ENCODE data around the gene MPHOSPH9.
A peak's percentile ranks its signal among the peaks of the same experiment; 100 is the strongest.
"Not testable (repeated sequence)": the region's sequence is repeated elsewhere in the genome, so short reads cannot be mapped to it uniquely, and the experiment has no call there.

The MPHOSPH9 gene

DNA sequence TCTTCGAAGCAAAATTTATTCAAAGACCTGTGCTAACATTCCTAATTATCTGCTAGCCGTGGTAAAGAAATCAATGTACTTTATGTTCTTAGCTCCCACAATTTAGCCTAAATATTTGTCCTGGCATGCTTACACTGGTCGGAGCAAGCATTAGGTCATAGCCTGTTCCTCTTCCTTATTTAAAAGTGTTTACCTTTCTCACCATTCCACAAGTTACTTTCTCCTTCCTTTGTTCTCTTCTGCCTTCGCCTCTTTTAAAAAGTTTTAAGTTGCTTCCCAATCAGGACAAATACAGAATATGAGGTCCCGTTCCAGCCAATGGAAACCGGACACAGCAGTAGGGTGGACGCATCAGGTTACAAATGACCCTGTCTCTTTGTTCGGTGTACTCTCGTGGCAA lies 27.1 kb upstream of the MPHOSPH9 start:
- DNase-seq = peak; percentile 14

- peak; percentile 13 for DNase-seq
Observed at GRCh38 chr12:123258593-123258992, 25.7 kb upstream of the MPHOSPH9 start.

DNA sequence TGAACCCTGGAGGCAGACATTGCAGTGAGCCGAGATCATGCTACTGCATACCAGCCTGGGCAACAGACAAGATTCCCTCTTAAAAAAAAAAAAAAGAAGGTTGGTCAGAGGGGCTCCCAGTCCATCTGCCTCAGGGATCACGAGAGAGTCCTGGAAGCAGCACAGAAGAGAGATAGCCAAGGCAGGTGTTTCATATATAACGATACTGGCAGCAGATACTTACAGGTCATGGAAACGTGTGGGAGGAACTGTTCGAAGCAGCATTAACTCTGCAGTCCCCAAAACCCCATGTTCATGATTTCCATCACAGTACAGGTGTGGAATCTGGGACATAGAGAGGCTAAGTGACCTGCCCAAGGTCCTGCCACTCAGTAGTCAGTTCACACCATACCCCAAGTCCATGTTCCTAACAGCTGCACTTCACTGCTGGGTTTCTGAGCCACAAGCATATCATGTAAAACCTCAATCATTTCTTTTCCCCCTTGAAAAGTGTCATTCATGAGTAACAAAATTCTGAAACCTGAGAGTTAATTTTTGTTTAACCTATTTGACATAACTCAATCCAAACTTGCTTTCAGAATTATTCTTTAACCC lies 22.0 kb upstream of the MPHOSPH9 start:
- DNase-seq = no peak

GRCh38 chr12:123253641-123254459 lies 20.9 kb upstream of the MPHOSPH9 start:
- no peak for DNase-seq

DNA sequence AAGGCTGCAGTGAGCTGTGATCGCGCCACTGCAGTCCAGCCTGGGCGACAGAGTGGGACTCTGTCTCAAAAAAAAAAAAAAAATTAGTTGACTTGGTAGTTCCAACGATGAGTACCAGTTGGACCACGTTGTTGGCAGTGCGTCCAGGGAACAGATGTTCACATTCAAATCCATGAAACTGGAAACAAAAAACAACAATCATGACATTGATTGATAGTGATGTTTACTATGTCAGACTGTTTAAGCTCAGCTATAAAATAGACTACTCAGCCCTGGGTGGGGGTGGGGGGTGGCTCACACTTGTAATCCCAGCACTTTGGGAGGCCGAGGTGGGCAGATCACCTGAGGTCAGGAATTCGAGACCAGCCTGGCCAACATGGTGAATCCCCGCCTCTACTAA lies 19.4 kb upstream of the MPHOSPH9 start:
- not testable (repeated sequence) for DNase-seq

GRCh38 chr12:123251403-123252076 lies 18.6 kb upstream of the MPHOSPH9 start:
- no peak for DNase-seq

DNA sequence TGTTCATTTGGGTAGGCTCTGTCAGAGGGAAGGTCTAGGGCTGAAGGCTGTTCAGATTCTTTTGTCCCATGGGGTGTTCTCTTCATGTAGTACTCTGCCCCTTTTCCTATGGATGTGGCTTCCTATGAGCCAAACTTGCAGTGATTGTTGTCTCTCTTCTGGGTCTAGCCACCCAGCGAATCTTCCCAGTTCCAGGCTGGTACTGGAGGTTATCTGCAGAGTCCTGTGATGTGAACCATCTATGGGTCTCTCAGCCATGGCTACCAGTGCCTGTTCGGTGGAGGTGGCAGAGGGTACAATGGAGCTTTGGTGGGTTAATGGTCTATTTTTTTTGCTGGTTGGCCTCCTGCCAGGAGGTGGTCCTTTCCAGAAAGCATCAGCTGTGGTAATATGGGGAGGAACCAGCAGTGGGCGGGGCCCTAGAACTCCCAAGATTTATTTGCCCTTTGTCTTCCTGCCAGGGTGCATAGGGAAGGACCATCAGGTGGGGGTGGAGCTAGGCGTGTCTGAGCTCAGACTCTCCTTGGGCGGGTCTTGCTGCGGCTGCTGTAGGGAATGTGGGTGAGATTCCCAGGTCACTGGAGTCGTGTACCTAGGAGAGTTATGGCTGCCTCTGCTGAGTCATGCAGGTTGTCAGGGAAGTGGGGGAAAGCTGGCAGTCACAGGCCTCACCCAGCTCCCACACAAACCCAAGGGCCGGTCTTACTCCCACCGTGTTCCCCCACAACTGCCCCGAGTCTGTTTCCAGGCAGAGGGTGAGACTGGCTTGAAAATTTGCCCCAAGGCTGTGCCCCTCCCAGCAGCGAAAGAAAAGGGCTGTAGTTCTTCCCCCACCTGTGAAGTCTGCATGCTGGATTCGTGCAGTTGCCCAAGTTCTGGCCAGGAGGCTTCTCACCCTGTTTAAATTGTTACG lies 17.8 kb upstream of the MPHOSPH9 start:
- DNase-seq = no peak

DNA sequence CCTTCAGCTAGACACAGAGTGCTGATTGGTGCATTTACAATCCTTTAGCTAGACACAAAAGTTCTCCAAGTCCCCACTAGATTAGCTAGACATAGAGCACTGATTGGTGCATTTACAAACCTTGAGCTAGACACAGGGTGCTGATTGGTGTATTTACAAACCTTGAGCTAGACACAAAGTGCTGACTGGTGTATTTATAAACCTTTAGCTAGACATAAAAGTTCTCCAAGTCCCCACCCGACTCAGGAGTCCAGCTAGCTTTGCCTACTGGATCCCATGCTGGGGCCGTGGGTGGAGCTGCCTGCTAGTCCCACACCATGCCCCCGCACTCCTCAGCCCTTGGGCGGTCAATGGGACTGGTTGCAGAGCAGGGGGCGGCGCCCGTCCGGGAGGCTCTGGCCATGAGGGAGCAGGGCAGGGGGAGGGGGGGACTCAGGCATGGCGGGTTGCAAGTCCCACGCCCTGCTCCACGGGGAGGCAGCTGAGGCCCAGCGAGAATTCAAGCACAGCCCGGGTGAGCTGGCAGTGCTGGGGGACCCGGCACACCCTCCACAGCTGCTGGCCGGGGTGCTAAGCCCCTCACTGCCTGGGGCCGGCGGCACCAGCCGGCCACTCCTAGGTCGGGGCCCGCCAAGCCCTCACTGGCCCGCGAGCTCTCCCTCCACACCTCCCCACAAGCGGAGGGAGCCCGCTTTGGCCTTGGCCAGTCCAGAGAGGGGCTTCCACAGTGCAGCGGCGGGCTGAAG lies 16.2 kb upstream of the MPHOSPH9 start:
- DNase-seq = not testable (repeated sequence)

- DNase-seq = not testable (repeated sequence)
Observed at GRCh38 chr12:123248129-123248528, 15.2 kb upstream of the MPHOSPH9 start.

- DNase-seq = no peak
Observed at GRCh38 chr12:123245678-123246077, 12.7 kb upstream of the MPHOSPH9 start.

- DNase-seq = no peak
Observed at GRCh38 chr12:123243671-123244262, 10.8 kb upstream of the MPHOSPH9 start.

- DNase-seq = no peak
Observed at GRCh38 chr12:123242116-123242904, 9.4 kb upstream of the MPHOSPH9 start.

DNA sequence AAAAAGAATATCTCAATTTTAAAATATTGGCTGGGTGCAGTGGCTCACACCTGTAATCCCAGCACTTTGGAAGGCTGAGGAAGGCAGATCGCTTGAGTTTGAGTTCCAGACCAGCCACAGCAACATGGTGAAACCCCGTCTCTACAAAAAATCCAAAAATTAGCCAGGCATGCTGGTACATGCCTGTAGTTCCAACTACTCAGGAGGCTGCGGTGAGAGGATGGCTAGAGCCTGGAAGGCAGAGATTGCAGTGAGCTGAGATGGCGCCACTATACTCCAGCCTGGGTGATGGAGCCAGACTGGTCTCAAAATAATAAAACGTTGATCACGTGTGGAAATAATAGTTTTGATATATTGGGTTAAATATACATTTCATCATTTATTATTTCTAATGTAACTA lies 6.0 kb upstream of the MPHOSPH9 start:
- DNase-seq = no peak

DNA sequence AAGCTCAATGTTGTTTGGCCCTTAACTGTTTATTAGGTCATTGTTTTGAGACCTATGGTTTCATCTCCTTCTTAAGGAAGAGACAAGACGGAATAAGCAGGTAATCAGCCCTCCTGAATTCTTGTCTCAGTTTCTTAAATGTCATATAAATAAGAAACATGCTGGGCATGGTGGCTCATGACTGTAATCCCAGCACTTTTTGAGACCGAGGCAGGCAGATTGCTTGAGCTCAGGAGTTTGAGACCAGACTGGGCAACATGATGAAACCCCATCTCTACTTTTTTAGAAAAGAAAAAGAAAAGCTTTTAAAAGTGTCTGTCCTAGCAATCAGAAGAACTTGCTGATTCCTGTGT lies 5.4 kb upstream of the MPHOSPH9 start:
- no peak for DNase-seq

DNA sequence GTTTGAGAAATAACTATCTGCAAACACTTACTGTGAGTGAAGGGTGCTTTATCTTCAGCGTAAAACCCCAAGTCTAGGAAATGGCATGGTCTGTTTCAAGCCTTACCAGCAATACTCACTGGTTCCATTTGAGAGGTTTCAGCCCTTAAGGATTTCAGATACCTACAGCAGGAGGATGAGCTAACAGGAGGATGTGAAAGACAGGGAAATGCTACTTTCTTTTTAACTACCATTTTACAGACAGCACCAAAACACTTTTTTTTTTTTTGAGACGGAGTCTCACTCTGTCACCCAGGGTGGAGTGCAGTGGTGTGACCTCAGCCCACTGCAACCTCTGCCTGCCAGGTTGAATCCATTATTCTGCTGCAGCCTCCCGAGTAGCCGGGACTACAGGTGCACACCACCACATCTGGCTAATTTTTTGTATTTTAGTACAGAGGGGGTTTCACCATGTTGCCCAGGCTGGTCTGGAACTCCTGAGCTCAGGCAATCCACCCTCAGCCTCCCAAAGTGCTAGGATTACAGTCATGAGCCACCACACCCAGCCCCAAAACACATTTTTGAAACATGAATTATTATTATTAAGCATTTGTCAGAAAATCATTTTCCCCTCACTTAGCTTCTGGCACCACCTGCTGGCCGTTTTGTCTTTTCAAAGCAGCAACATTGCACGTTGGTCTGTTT lies 4.8 kb upstream of the MPHOSPH9 start:
- DNase-seq = peak; percentile 90

GRCh38 chr12:123233505-123234308 lies 766 bp upstream of the MPHOSPH9 start:
- no peak for DNase-seq

- no peak for DNase-seq
Observed at GRCh38 chr12:123232472-123232806, 502 bp downstream of the MPHOSPH9 start.

- DNase-seq = no peak
Observed at GRCh38 chr12:123231931-123232330, 1.0 kb downstream of the MPHOSPH9 start.

GRCh38 chr12:123229051-123229450 lies 3.9 kb downstream of the MPHOSPH9 start:
- DNase-seq = no peak

All from activated effector memory CD4-positive, alpha-beta T cell treated with anti-CD3 and anti-CD28 coated beads, Interleukin-2, amount 50 U/mL, for 16 hours (primary cell).